Activated T-cell treated with anti-CD3 and anti-CD28 coated beads for 4 hours (primary cell): Measurements from ENCODE around the gene GPC6.

Experiments
- DNase-seq: peaks from one replicate; pipeline ENCODE4 v3.0.0-alpha.2; 2020

GPC6 gene

GRCh38 chr13:93521307-93521706, 294.7 kb downstream of the GPC6 start:
- no peak for DNase-seq

GRCh38 chr13:93522501-93522900, 295.9 kb downstream of the GPC6 start:
- DNase-seq = no peak

- DNase-seq = no peak
These were observed 298.5 kb downstream of the GPC6 start for GRCh38 chr13:93525087-93525486.

- no peak for DNase-seq
These were observed 301.2 kb downstream of the GPC6 start for GRCh38 chr13:93527748-93528297.

- DNase-seq = no peak
These were observed 303.4 kb downstream of the GPC6 start for GRCh38 chr13:93529961-93530360.

- DNase-seq = no peak
These were observed 307.6 kb downstream of the GPC6 start for GRCh38 chr13:93534181-93534700.

GRCh38 chr13:93535251-93535650, 308.6 kb downstream of the GPC6 start:
- no peak for DNase-seq

- no peak for DNase-seq
These were observed 313.3 kb downstream of the GPC6 start for GRCh38 chr13:93539914-93540313.

GRCh38 chr13:93547886-93548285, 321.3 kb downstream of the GPC6 start:
- no peak for DNase-seq

- DNase-seq = no peak
These were observed 322.9 kb downstream of the GPC6 start for GRCh38 chr13:93549326-93550005.

- DNase-seq = no peak
These were observed 323.6 kb downstream of the GPC6 start for GRCh38 chr13:93550236-93550635.

- no peak for DNase-seq
These were observed 326.0 kb downstream of the GPC6 start for GRCh38 chr13:93552596-93552995.

GRCh38 chr13:93554514-93554913, 327.9 kb downstream of the GPC6 start:
- DNase-seq = no peak

- no peak for DNase-seq
These were observed 332.0 kb downstream of the GPC6 start for GRCh38 chr13:93558637-93559036.

- no peak for DNase-seq
These were observed 333.1 kb downstream of the GPC6 start for GRCh38 chr13:93559718-93560117.

- no peak for DNase-seq
These were observed 335.1 kb downstream of the GPC6 start for GRCh38 chr13:93561576-93562225.

- DNase-seq = no peak
These were observed 336.1 kb downstream of the GPC6 start for GRCh38 chr13:93562676-93563075.

GRCh38 chr13:93577105-93577504, 350.5 kb downstream of the GPC6 start:
- no peak for DNase-seq

GRCh38 chr13:93589788-93590187, 363.2 kb downstream of the GPC6 start:
- DNase-seq = no peak

- DNase-seq = no peak
These were observed 376.4 kb downstream of the GPC6 start for GRCh38 chr13:93603043-93603442.

GRCh38 chr13:93614776-93615175, 388.2 kb downstream of the GPC6 start:
- DNase-seq = no peak

- no peak for DNase-seq
These were observed 393.7 kb downstream of the GPC6 start for GRCh38 chr13:93620181-93620765.

- no peak for DNase-seq
These were observed 394.4 kb downstream of the GPC6 start for GRCh38 chr13:93621051-93621450.

- DNase-seq = no peak
These were observed 395.4 kb downstream of the GPC6 start for GRCh38 chr13:93621966-93622365.
